HG03520 (cell line): ENCODE results near the gene SULT2B1.
"Not testable (repeated sequence)": the region's sequence is repeated elsewhere in the genome, so short reads cannot be mapped to it uniquely, and the experiment has no call there.

Experiments
- ATAC-seq: cut with Tn5 transposase; IDR thresholded peaks from one replicate; pipeline ENCODE4 v1.9.1; 2021; ENCODE audit warnings: mild to moderate bottlenecking, moderate library complexity; ENCODE audit not compliant: unreplicated experiment

Gene SULT2B1

GRCh38 chr19:48618278-48618915, 66.4 kb downstream of the SULT2B1 start:
- no peak for ATAC-seq

- peak; percentile 75 for ATAC-seq
These were observed 67.1 kb downstream of the SULT2B1 start, which contains the start of the genes RPL18 and SPHK2 for GRCh38 chr19:48618916-48619691. Gene RPL18 (minus strand): TSS chr19:48619178. CDS start chr19:48619143, 35 bp downstream. Gene SPHK2 (plus strand): TSS chr19:48619506. CDS start chr19:48620515, 1,009 bp downstream.

- no peak for ATAC-seq
These were observed 68.0 kb downstream of the SULT2B1 start for GRCh38 chr19:48619692-48620585.

- no peak for ATAC-seq
These were observed 71.6 kb downstream of the SULT2B1 start for GRCh38 chr19:48623556-48624066.

- peak; percentile 44 for ATAC-seq
These were observed 72.2 kb downstream of the SULT2B1 start for GRCh38 chr19:48624067-48624594.

- no peak for ATAC-seq
These were observed 73.1 kb downstream of the SULT2B1 start for GRCh38 chr19:48624791-48625723.

GRCh38 chr19:48625891-48626327, 73.9 kb downstream of the SULT2B1 start:
- ATAC-seq, result no peak

GRCh38 chr19:48627201-48627864, 75.4 kb downstream of the SULT2B1 start:
- no peak for ATAC-seq

GRCh38 chr19:48627865-48628314, 75.9 kb downstream of the SULT2B1 start:
- ATAC-seq, result no peak

- ATAC-seq, result no peak
These were observed 76.7 kb downstream of the SULT2B1 start for GRCh38 chr19:48628486-48629296.

- no peak for ATAC-seq
These were observed 77.3 kb downstream of the SULT2B1 start for GRCh38 chr19:48629297-48629598.

GRCh38 chr19:48629599-48630295, 77.8 kb downstream of the SULT2B1 start:
- no peak for ATAC-seq

GRCh38 chr19:48630296-48631063, 78.5 kb downstream of the SULT2B1 start:
- no peak for ATAC-seq

- no peak for ATAC-seq
These were observed 79.3 kb downstream of the SULT2B1 start for GRCh38 chr19:48631225-48631624.

- not testable (repeated sequence) for ATAC-seq
These were observed 80.3 kb downstream of the SULT2B1 start for GRCh38 chr19:48632286-48632685.

- no peak for ATAC-seq
These were observed 80.7 kb downstream of the SULT2B1 start for GRCh38 chr19:48632692-48633147.
